Colonic mucosa (tissue), 4 donors: ENCODE data around the gene PRDM15. TPM values are rescaled to one million over a fixed set of nuclear protein-coding genes. Genes with fewer than 3 reads are reported as not detected.

Source experiments
- DNase-seq: peaks from one replicate; pipeline ENCODE4 v3.0.0-alpha.2; 2020
- H3K27ac ChIP-seq: fragments of 200-600 bp; one replicate; pipeline ENCODE4 v1.8.0; 2021
- H3K27me3 ChIP-seq: fragments of 200-600 bp; one replicate; pipeline ENCODE4 v1.8.0; 2021
- H3K36me3 ChIP-seq: fragments of 200-600 bp; one replicate; pipeline ENCODE4 v1.8.0; 2021
- H3K4me1 ChIP-seq: fragments of 200-600 bp; one replicate; pipeline ENCODE4 v1.8.0; 2021; ENCODE audit warnings: mild to moderate bottlenecking
- H3K4me3 ChIP-seq: fragments of 200-600 bp; one replicate; pipeline ENCODE4 v1.8.0; 2021
- H3K9ac ChIP-seq, 2 donors: one replicate each; pipeline ENCODE4 v1.7.0; 2013; ENCODE audit warnings: control low read depth in 2 of 2, low read depth in 2 of 2, low read length in 2 of 2
- H3K9me3 ChIP-seq: fragments of 200-600 bp; one replicate; pipeline ENCODE4 v1.8.0; 2021
- CTCF ChIP-seq: fragments of 200-600 bp; IDR thresholded peaks from one replicate; pipeline ENCODE4 v1.8.0; 2022; ENCODE audit warnings: antibody characterized with exemption, mild to moderate bottlenecking
- intact Hi-C: fragments of 100-400 bp; cut with DNase I; formaldehyde crosslinking; loops from one replicate; pipeline ENCODE4 v1.14.1; 2022
- total RNA-seq, 2 donors: library from RNA; stranded (reverse); fragmentation: NEBNext Ultra II Directional in 1 of 2; extraction: Animal tissue kit (Norgen Biotek cat#: 25700) in 1 of 2; gene quantifications; one replicate each; pipeline ENCODE4 v1.2.1, GENCODE V29; 2021
- donor health status: healthy.
- donor health status: DM: no; HTN: no; CAD: no.
- donor health status: DM: no; HTN: no; CAD: no.

The PRDM15 gene
- total RNA-seq, 2 donors from 2014 or later, result 3.2 to 6.3 TPM

GRCh38 chr21:41895643-41896493 is 16.7 kb upstream of the PRDM15 start:
- H3K27ac ChIP-seq, result no peak overlapping the region
- no peak overlapping the region for H3K9ac ChIP-seq
- no peaks in the 10 kb centered on the region for H3K4me1 ChIP-seq
- H3K4me3 ChIP-seq, result no peak overlapping the region
- H3K27me3 ChIP-seq, result no peaks in the 10 kb centered on the region
- intact Hi-C loops, result no loop called here
- no peak for TF ChIP-seq CTCF
- H3K9me3 ChIP-seq, result no peaks in the 10 kb centered on the region
- H3K36me3 ChIP-seq, result no peaks in the 10 kb centered on the region
- no peak for DNase-seq

GRCh38 chr21:41894922-41895557 is 15.9 kb upstream of the PRDM15 start:
- Histone ChIP-seq H3K4me1 (no peaks in the 10 kb centered on the region), H3K9ac (no peak overlapping the region), H3K36me3 (no peaks in the 10 kb centered on the region), H3K9me3 (no peaks in the 10 kb centered on the region), H3K27me3 (no peaks in the 10 kb centered on the region), H3K27ac (no peak overlapping the region), H3K4me3 (no peak overlapping the region)
- no peak for TF ChIP-seq CTCF
- intact Hi-C loops, result no loop called here
- no peak for DNase-seq

- Histone ChIP-seq H3K4me1 (no peaks in the 10 kb centered on the region), H3K9me3 (no peaks in the 10 kb centered on the region), H3K4me3 (no peak overlapping the region), H3K9ac (no peak overlapping the region), H3K27ac (no peak overlapping the region), H3K27me3 (no peaks in the 10 kb centered on the region), H3K36me3 (no peaks in the 10 kb centered on the region)
- no peak for DNase-seq
- intact Hi-C loops, result no loop called here
- no peak for TF ChIP-seq CTCF
Measured at GRCh38 chr21:41894511-41894910, 15.4 kb upstream of the PRDM15 start.

- H3K36me3 ChIP-seq, result no peaks in the 10 kb centered on the region
- intact Hi-C loops, result no loop called here
- H3K4me1 ChIP-seq, result no peaks in the 10 kb centered on the region
- H3K27me3 ChIP-seq, result no peaks in the 10 kb centered on the region
- no peaks in the 10 kb centered on the region for H3K9me3 ChIP-seq
- no peak for TF ChIP-seq CTCF
- no peak overlapping the region for H3K9ac ChIP-seq
- no peak overlapping the region for H3K4me3 ChIP-seq
- no peak overlapping the region for H3K27ac ChIP-seq
- DNase-seq, result no peak
Measured at GRCh38 chr21:41892726-41893125, 13.6 kb upstream of the PRDM15 start.

- intact Hi-C loops, result no loop called here
- Histone ChIP-seq H3K9ac (no peak overlapping the region), H3K9me3 (no peaks in the 10 kb centered on the region), H3K36me3 (no peaks in the 10 kb centered on the region), H3K27ac (no peak overlapping the region), H3K27me3 (no peaks in the 10 kb centered on the region), H3K4me1 (no peaks in the 10 kb centered on the region), H3K4me3 (no peak overlapping the region)
- no peak for DNase-seq
- no peak for TF ChIP-seq CTCF
Measured at GRCh38 chr21:41891132-41891531, 12.0 kb upstream of the PRDM15 start.
